ENCODE results near the gene PHACTR1. TPM values are rescaled to one million over a fixed set of nuclear protein-coding genes. Genes with fewer than 3 reads are reported as not detected.

The PHACTR1 gene
- total and polyA plus RNA-seq, 4 donors = 0.31 to 1.5 (median 0.79) TPM

GRCh38 chr6:12974551-12974950, 258.0 kb downstream of the PHACTR1 start:
- Histone ChIP-seq H3K4me1 (ENCODE audit: control insufficient read depth in 4 of 4, insufficient read depth in 4 of 4, low read length in 3 of 4) (no peaks in the 10 kb centered on the region), H3K27me3 (ENCODE audit: control insufficient read depth in 4 of 4, insufficient read depth in 4 of 4, low read length in 3 of 4) (no peaks in the 10 kb centered on the region), H3K9ac (ENCODE audit: low read depth in 1 of 2, low read length in 2 of 2) (no peak overlapping the region), H3K36me3 (ENCODE audit: control insufficient read depth in 4 of 4, insufficient read depth in 3 of 4, low read depth in 1 of 4, low read length in 3 of 4) (peaks cover 0 to 2% (median 0%) of the 10 kb centered on the region in 4 donors), H3K27ac (ENCODE audit: low read depth in 1 of 2, low read length in 2 of 2) (no peak overlapping the region), H3K4me3 (ENCODE audit: low read depth in 1 of 3, low read length in 3 of 3) (no peak overlapping the region), H3K9me3 (ENCODE audit: control insufficient read depth in 4 of 4, low read length in 3 of 4) (no peaks in the 10 kb centered on the region)
- DNase-seq (ENCODE audit: low spot score) = no peak
- TF ChIP-seq, protein P1, sequence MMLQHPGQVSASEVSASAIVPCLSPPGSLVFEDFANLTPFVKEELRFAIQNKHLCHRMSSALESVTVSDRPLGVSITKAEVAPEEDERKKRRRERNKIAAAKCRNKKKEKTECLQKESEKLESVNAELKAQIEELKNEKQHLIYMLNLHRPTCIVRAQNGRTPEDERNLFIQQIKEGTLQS (IDR thresholded peaks at IDR 0.05) = no peak
- no peak for TF ChIP-seq HNF4A (conservative IDR thresholded peaks at IDR 0.05)
- TF ChIP-seq EGR1 (IDR thresholded peaks at IDR 0.05; ENCODE audit: low read depth in 2 of 2) = no peak
- TF ChIP-seq, protein P2, sequence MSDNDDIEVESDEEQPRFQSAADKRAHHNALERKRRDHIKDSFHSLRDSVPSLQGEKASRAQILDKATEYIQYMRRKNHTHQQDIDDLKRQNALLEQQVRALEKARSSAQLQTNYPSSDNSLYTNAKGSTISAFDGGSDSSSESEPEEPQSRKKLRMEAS (IDR thresholded peaks at IDR 0.05) = no peak
- no peak for TF ChIP-seq SP1 (IDR thresholded peaks at IDR 0.05)
- no peak for TF ChIP-seq GABPA (IDR thresholded peaks at IDR 0.05 in 1 of 2, conservative IDR thresholded peaks at IDR 0.05 in 1 of 2)
- TF ChIP-seq FOXA2 (IDR thresholded peaks at IDR 0.05) = no peak
- TF ChIP-seq YY1 (IDR thresholded peaks at IDR 0.05) = no peak
- no peak for TF ChIP-seq JUND (IDR thresholded peaks at IDR 0.05)
- no peak for TF ChIP-seq HNF4G (IDR thresholded peaks at IDR 0.05)
- TF ChIP-seq FOXA1 (IDR thresholded peaks at IDR 0.05) = no peak
- TF ChIP-seq RAD21 (IDR thresholded peaks at IDR 0.05) = no peak
- no peak for TF ChIP-seq RXRA (IDR thresholded peaks at IDR 0.05)
- no peak for TF ChIP-seq CTCF (IDR thresholded peaks at IDR 0.05; ENCODE audit: low read depth, low read length, missing input control)
- TF ChIP-seq ZBTB33 (IDR thresholded peaks at IDR 0.05) = no peak
- no peak for TF ChIP-seq TAF1 (conservative IDR thresholded peaks at IDR 0.05)
- WGBS = 73% methylated on average over 2 of the region's 2 CpGs

DNA sequence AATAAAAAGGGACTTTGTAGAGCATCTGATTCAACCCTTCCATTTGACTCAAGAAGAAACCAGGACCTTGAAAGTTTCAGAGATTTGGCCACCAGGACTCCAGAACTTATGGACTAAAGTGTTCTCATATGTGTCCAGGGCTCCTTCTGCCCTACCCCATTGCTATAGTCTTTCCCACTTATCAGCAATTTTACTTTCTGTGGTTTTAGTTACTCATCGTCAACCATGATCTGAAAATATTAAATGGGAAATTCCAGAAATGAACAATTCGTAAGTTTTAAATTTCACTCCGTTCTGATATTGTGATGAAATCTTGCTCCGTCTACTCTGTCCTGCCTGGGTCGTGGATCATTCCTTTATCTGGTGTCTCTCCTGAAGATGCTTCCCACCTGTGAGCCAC, 259.8 kb downstream of the PHACTR1 start:
- Histone ChIP-seq H3K27me3 (ENCODE audit: control insufficient read depth in 4 of 4, insufficient read depth in 4 of 4, low read length in 3 of 4) (no peaks in the 10 kb centered on the region), H3K4me3 (ENCODE audit: low read depth in 1 of 3, low read length in 3 of 3) (no peak overlapping the region), H3K9ac (ENCODE audit: low read depth in 1 of 2, low read length in 2 of 2) (no peak overlapping the region), H3K9me3 (ENCODE audit: control insufficient read depth in 4 of 4, low read length in 3 of 4) (no peaks in the 10 kb centered on the region), H3K36me3 (ENCODE audit: control insufficient read depth in 4 of 4, insufficient read depth in 3 of 4, low read depth in 1 of 4, low read length in 3 of 4) (peaks cover 0 to 2% (median 0%) of the 10 kb centered on the region in 4 donors), H3K27ac (ENCODE audit: low read depth in 1 of 2, low read length in 2 of 2) (no peak overlapping the region), H3K4me1 (ENCODE audit: control insufficient read depth in 4 of 4, insufficient read depth in 4 of 4, low read length in 3 of 4) (no peaks in the 10 kb centered on the region)
- DNase-seq (ENCODE audit: low spot score) = no peak
- TF ChIP-seq GABPA (IDR thresholded peaks at IDR 0.05 in 1 of 2, conservative IDR thresholded peaks at IDR 0.05 in 1 of 2) (no peak), FOXA1 (IDR thresholded peaks at IDR 0.05) (no peak), RAD21 (IDR thresholded peaks at IDR 0.05) (no peak), TAF1 (conservative IDR thresholded peaks at IDR 0.05) (no peak), ZBTB33 (IDR thresholded peaks at IDR 0.05) (no peak), JUND (IDR thresholded peaks at IDR 0.05) (no peak), HNF4A (conservative IDR thresholded peaks at IDR 0.05) (no peak), YY1 (IDR thresholded peaks at IDR 0.05) (no peak), FOXA2 (IDR thresholded peaks at IDR 0.05) (no peak)
- TF ChIP-seq, protein P2 (IDR thresholded peaks at IDR 0.05) = no peak
- WGBS = 82% methylated on average over 5 of the region's 5 CpGs

Measured in liver (tissue), 9 donors.